Type B pancreatic cell (in vitro differentiated cells): ENCODE data around the gene KCNIP2. TPM values are rescaled to one million over a fixed set of nuclear protein-coding genes. Genes with fewer than 3 reads are reported as not detected.
"Not testable (repeated sequence)": the region's sequence is repeated elsewhere in the genome, so short reads cannot be mapped to it uniquely, and the experiment has no call there.

Experiments
- DNase-seq: peaks from one replicate; pipeline ENCODE4 v3.0.0; 2021; ENCODE audit warnings: mixed read lengths; ENCODE audit not compliant: unreplicated experiment; ENCODE audit errors: extremely low spot score
- H3K27ac Mint-ChIP-seq: 2 replicates; pipeline ENCODE4 v1.8.0; 2021; ENCODE audit warnings: mild to moderate bottlenecking, mixed read lengths
- H3K27me3 Mint-ChIP-seq: 2 replicates; pipeline ENCODE4 v1.8.0; 2021; ENCODE audit warnings: mixed read lengths
- H3K36me3 Mint-ChIP-seq: 2 replicates; pipeline ENCODE4 v1.8.0; 2021; ENCODE audit warnings: mixed read lengths
- H3K4me1 Mint-ChIP-seq: one replicate; pipeline ENCODE4 v1.8.0; 2021; ENCODE audit warnings: mixed read lengths; ENCODE audit not compliant: unreplicated experiment
- H3K4me3 Mint-ChIP-seq: 2 replicates; pipeline ENCODE4 v1.8.0; 2021; ENCODE audit warnings: mild to moderate bottlenecking, mixed read lengths
- H3K9me3 Mint-ChIP-seq: 2 replicates; pipeline ENCODE4 v1.8.0; 2021; ENCODE audit warnings: mixed read lengths
- total RNA-seq: library from RNA; stranded (reverse); gene quantifications from 2 replicates; pipeline ENCODE4 v1.2.1, GENCODE V29; 2021; ENCODE audit warnings: low replicate concordance
- TF ChIP-seq, protein P1 (sequence below): fragments of 200-600 bp; sonication (generic); conservative IDR thresholded peaks from 2 replicates; pipeline ENCODE4 v1.5.0; 2021; ENCODE audit warnings: antibody characterized with exemption, mild to moderate bottlenecking

Gene KCNIP2
- total RNA-seq, 1 donor from 2014 or later, result 4.9 TPM

DNA sequence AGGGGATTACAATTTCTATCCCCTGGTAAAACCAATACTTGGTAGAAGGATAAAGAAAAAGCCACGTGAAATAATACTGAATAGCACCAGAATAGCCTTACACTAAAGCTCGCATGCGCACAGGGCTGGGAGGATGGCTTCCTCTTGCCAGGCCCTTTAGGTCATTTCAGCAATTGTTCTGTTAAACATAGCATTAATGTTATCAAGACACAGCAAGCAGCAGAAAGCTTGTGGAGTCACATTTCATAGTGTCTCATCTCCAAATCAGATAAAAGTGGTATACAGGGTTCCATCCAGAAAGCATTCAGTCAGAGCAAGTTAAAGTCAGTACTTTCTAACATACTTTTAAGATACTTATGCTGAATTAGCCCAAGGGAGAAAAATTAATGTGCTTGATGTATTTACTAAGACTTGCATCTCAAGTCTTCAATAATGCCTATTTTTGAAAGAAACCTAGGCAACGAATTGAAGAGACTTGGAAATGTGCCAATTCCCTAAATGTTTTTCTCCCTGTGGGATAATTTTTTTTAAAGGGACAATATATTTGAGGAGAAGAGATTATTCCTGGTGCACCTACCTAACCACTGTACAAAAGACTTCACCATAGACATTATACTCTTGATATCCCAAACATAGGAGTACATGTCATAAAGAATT lies 46.1 kb downstream of the KCNIP2 start:
- Mint-ChIP-seq H3K9me3 (no peaks in the 10 kb centered on the region), H3K4me3 (no peak overlapping the region), H3K27ac (no peak overlapping the region), H3K27me3 (no peaks in the 10 kb centered on the region), H3K36me3 (peaks cover 59% of the 10 kb centered on the region), H3K4me1 (no peaks in the 10 kb centered on the region)
- DNase-seq, result no peak
- TF ChIP-seq, protein P1, sequence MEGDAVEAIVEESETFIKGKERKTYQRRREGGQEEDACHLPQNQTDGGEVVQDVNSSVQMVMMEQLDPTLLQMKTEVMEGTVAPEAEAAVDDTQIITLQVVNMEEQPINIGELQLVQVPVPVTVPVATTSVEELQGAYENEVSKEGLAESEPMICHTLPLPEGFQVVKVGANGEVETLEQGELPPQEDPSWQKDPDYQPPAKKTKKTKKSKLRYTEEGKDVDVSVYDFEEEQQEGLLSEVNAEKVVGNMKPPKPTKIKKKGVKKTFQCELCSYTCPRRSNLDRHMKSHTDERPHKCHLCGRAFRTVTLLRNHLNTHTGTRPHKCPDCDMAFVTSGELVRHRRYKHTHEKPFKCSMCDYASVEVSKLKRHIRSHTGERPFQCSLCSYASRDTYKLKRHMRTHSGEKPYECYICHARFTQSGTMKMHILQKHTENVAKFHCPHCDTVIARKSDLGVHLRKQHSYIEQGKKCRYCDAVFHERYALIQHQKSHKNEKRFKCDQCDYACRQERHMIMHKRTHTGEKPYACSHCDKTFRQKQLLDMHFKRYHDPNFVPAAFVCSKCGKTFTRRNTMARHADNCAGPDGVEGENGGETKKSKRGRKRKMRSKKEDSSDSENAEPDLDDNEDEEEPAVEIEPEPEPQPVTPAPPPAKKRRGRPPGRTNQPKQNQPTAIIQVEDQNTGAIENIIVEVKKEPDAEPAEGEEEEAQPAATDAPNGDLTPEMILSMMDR, result no peak

DNA sequence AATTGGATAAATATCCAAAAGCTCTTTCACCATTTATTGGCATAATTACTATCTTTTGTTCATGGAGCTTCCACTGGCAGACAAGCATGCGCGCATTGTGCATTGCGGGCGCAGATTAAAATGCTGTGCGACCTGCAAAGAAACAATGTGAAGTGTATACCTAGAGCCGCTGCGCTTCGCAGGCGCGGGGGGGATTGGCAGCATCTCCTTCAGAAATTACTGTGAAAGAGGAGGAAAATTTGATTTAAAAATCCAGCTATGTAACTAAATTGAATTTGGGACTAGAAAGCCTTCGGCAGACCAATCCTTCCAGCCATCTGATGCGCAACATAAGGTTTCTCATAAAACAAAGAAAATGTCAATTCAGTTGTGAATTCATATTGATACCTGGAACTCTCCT lies 50.1 kb downstream of the KCNIP2 start:
- no peak overlapping the region for H3K4me3 Mint-ChIP-seq
- no peaks in the 10 kb centered on the region for H3K9me3 Mint-ChIP-seq
- no peak overlapping the region for H3K27ac Mint-ChIP-seq
- H3K27me3 Mint-ChIP-seq, result no peaks in the 10 kb centered on the region
- no peaks in the 10 kb centered on the region for H3K4me1 Mint-ChIP-seq
- peaks cover 45% of the 10 kb centered on the region for H3K36me3 Mint-ChIP-seq
- TF ChIP-seq, protein P1, result no peak
- DNase-seq, result no peak

DNA sequence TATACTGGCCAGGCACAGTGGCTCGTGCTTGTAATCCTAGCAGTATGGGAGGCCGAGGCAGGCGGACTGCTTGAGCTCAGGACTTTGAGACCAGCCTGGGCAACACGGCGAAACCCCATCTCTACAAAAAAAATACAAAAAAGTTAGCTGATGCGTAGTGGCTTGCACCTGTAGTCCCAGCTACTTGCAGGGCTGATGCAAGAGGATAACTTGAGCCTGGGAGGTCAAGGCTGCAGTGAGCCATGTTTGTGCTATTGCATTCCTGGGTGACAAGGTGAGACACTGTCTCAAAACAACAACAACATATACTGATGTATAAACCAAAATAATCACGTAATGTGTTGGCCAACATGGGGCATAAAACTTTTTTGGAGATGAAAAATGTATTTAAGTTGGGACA lies 53.9 kb downstream of the KCNIP2 start:
- H3K4me1 Mint-ChIP-seq, result peaks cover 2% of the 10 kb centered on the region
- TF ChIP-seq, protein P1, result no peak
- H3K36me3 Mint-ChIP-seq, result peaks cover 37% of the 10 kb centered on the region
- H3K27ac Mint-ChIP-seq, result no peak overlapping the region
- H3K4me3 Mint-ChIP-seq, result no peak overlapping the region
- no peaks in the 10 kb centered on the region for H3K27me3 Mint-ChIP-seq
- DNase-seq, result no peak
- no peaks in the 10 kb centered on the region for H3K9me3 Mint-ChIP-seq

DNA sequence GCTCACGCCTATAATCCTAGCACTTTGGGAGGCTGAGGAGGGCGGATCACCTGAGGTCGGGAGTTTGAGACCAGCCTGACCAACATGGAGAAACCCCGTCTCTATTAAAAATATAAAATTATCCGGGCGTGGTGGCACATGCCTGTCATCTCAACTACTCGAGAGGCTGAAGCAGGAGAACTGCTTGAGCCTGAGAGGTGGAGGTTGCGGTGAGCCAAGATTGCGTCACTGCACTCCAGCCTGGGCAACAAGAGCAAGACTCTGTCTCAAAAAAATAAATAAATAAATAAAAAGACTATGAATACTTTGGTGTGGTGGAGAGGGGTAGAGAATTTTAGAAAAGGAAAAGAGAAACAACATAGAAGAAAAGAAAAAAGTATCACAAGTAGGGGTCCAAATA lies 54.4 kb downstream of the KCNIP2 start:
- not testable (repeated sequence) for H3K27ac Mint-ChIP-seq, H3K4me1 Mint-ChIP-seq, H3K4me3 Mint-ChIP-seq, DNase-seq, H3K9me3 Mint-ChIP-seq, H3K27me3 Mint-ChIP-seq
- peaks cover 34% of the 10 kb centered on the region for H3K36me3 Mint-ChIP-seq

DNA sequence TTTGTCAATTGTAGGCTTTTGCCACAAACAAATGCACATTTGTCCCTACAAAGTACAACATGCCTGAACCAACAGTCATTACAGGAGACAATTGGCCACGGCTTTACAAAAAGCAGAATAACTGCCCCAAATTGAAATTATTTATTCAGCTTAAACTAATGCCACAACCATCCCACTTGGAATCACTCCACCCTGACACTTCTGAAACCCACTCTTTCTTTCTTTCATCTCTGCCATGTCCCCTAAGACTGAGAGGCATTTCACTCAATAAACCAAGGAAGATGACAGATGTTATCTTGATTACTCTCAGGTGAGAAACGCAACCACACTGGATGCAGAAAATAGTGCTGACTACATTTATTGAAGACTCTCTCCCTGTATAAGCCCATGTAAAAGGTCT lies 57.8 kb downstream of the KCNIP2 start:
- H3K27ac Mint-ChIP-seq, result peak overlapping the region; percentile 10
- no peak overlapping the region for H3K4me3 Mint-ChIP-seq
- H3K9me3 Mint-ChIP-seq, result no peaks in the 10 kb centered on the region
- peaks cover 32% of the 10 kb centered on the region for H3K4me1 Mint-ChIP-seq
- peaks cover 20% of the 10 kb centered on the region for H3K36me3 Mint-ChIP-seq
- peaks cover 3% of the 10 kb centered on the region for H3K27me3 Mint-ChIP-seq
- TF ChIP-seq, protein P1, result no peak
- no peak for DNase-seq

DNA sequence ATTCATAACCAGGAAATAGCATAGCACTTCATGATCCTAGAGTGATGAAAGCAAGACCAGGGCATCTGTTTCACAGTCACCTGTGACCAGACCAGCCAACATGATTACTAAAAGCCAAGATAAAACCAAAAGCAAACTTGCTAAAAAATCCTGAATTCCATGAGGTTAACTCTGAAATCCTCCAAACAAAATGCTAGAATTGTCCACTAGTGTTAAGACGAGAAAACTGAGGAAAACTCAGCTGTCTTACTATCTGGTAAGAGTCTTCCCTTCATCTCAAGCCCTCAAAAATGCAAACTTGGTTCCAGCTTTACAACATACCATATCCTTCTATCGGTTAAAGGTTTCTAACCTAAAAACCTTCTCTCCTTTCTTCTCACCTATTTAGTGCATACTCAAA lies 59.0 kb downstream of the KCNIP2 start:
- Mint-ChIP-seq H3K4me3 (peak overlapping the region; percentile 99), H3K27ac (peak overlapping the region; percentile 93), H3K9me3 (no peaks in the 10 kb centered on the region), H3K27me3 (peaks cover 12% of the 10 kb centered on the region), H3K36me3 (peaks cover 20% of the 10 kb centered on the region), H3K4me1 (peaks cover 32% of the 10 kb centered on the region)
- TF ChIP-seq, protein P1, result no peak
- no peak for DNase-seq
